Hepatocyte (in vitro differentiated cells): Measurements from ENCODE around the gene ABHD16B. TPM values are rescaled to one million over a fixed set of nuclear protein-coding genes. Genes with fewer than 3 reads are reported as not detected.

Source experiments
- DNase-seq: peaks from one replicate; pipeline ENCODE4 v3.0.0-alpha.2; 2016; ENCODE audit warnings: low spot score
- H2AFZ ChIP-seq: fragments of 200-600 bp; sonication (generic); 2 replicates; pipeline ENCODE4 v1.6.0; 2016; ENCODE audit warnings: antibody characterized with exemption, mild to moderate bottlenecking
- H3K27ac ChIP-seq: fragments of 200-600 bp; sonication (generic); 2 replicates; pipeline ENCODE4 v1.5.1; 2016; ENCODE audit warnings: mild to moderate bottlenecking
- H3K27me3 ChIP-seq: fragments of 200-600 bp; sonication (generic); 2 replicates; pipeline ENCODE4 v1.6.1; 2016
- H3K36me3 ChIP-seq: fragments of 200-600 bp; sonication (generic); replicated peaks from 2 replicates; pipeline ENCODE4 v1.5.1; 2016; ENCODE audit warnings: low read depth; ENCODE audit not compliant: insufficient read depth
- H3K4me1 ChIP-seq: fragments of 200-600 bp; sonication (generic); 2 replicates; pipeline ENCODE4 v1.5.1; 2016; ENCODE audit warnings: mild to moderate bottlenecking, moderate library complexity; ENCODE audit not compliant: insufficient read depth
- H3K4me2 ChIP-seq: fragments of 200-600 bp; sonication (generic); 2 replicates; pipeline ENCODE4 v1.6.0; 2016
- H3K4me3 ChIP-seq: fragments of 200-600 bp; sonication (generic); 2 replicates; pipeline ENCODE4 v1.5.1; 2016; ENCODE audit warnings: mild to moderate bottlenecking
- H3K79me2 ChIP-seq: fragments of 200-600 bp; sonication (generic); 2 replicates; pipeline ENCODE4 v1.6.0; 2017; ENCODE audit warnings: mild to moderate bottlenecking
- H3K9me2 ChIP-seq: fragments of 200-600 bp; sonication (generic); replicated peaks from 2 replicates; pipeline ENCODE4 v1.6.0; 2017; ENCODE audit warnings: mild to moderate bottlenecking; ENCODE audit not compliant: insufficient read depth
- H3K9me3 ChIP-seq: fragments of 200-600 bp; sonication (generic); 2 replicates; pipeline ENCODE4 v1.5.1; 2016; ENCODE audit warnings: low read depth, mild to moderate bottlenecking
- H4K20me1 ChIP-seq: fragments of 200-600 bp; sonication (generic); 2 replicates; pipeline ENCODE4 v1.6.0; 2016; ENCODE audit warnings: mild to moderate bottlenecking; ENCODE audit not compliant: insufficient read depth, poor library complexity, severe bottlenecking
- CTCF ChIP-seq: fragments of 200-600 bp; sonication (generic); IDR thresholded peaks from 2 replicates; pipeline ENCODE4 v1.5.1; 2016; ENCODE audit warnings: antibody characterized with exemption, mild to moderate bottlenecking; ENCODE audit not compliant: poor library complexity
- EZH2 ChIP-seq: fragments of 200-600 bp; sonication (generic); IDR thresholded peaks from 2 replicates; pipeline ENCODE4 v1.6.1; 2016; ENCODE audit warnings: antibody characterized with exemption, mild to moderate bottlenecking, borderline replicate concordance
- EZH2phosphoT487 ChIP-seq: fragments of 200-600 bp; sonication (generic); IDR thresholded peaks from one replicate; pipeline ENCODE4 v1.6.1; 2018; ENCODE audit warnings: antibody characterized with exemption, mild to moderate bottlenecking, low read depth, moderate library complexity; ENCODE audit not compliant: unreplicated experiment, severe bottlenecking
- WGBS: methylation state at CpG from one replicate; pipeline ENCODE4 v1.1.6; 2016; ENCODE audit warnings: low lambda C conversion rate; ENCODE audit errors: missing lambda C conversion rate; 5-methylcytosine and 5-hydroxymethylcytosine counted together
- polyA plus RNA-seq: library from polyadenylated mRNA; unstranded; fragments of >200 nt; fragmentation: Nextera tagmentation; extraction: Ambion mirVana; gene quantifications from 2 replicates; pipeline ENCODE4 v1.2.1, GENCODE V29; 2016
- total RNA-seq: library from RNA; depleted of rRNA; stranded (reverse); fragments of >200 nt; gene quantifications from 2 replicates; pipeline ENCODE4 v1.2.3, GENCODE V29; 2014

Gene ABHD16B
- total and polyA plus RNA-seq, 2 experiments from 2014 or later = 0.68 TPM; not detected in 1

GRCh38 chr20:63842258-63842657, 19.0 kb upstream of the ABHD16B start:
- Histone ChIP-seq H3K27ac (no peak overlapping the region), H3K27me3 (no peaks in the 10 kb centered on the region), H2AFZ (no peak overlapping the region), H3K79me2 (no peaks in the 10 kb centered on the region), H3K4me1 (peaks cover 16% of the 10 kb centered on the region), H3K36me3 (no peaks in the 10 kb centered on the region), H3K4me2 (no peak overlapping the region), H3K4me3 (no peak overlapping the region), H3K9me2 (no peaks in the 10 kb centered on the region), H4K20me1 (no peaks in the 10 kb centered on the region), H3K9me3 (no peaks in the 10 kb centered on the region)
- 95% methylated on average over 3 of the region's 9 CpGs for WGBS
- DNase-seq = no peak
- no peak for TF ChIP-seq EZH2
- TF ChIP-seq EZH2phosphoT487 = no peak
- no peak for TF ChIP-seq CTCF

GRCh38 chr20:63843222-63843621, 18.1 kb upstream of the ABHD16B start:
- no peak for DNase-seq
- TF ChIP-seq EZH2phosphoT487 = no peak
- no peak for TF ChIP-seq EZH2
- TF ChIP-seq CTCF = no peak
- H3K36me3 ChIP-seq = no peaks in the 10 kb centered on the region
- H3K9me2 ChIP-seq = no peaks in the 10 kb centered on the region
- H3K4me3 ChIP-seq = no peak overlapping the region
- H3K27ac ChIP-seq = no peak overlapping the region
- H3K9me3 ChIP-seq = no peaks in the 10 kb centered on the region
- no peak overlapping the region for H3K4me2 ChIP-seq
- H3K27me3 ChIP-seq = no peaks in the 10 kb centered on the region
- no peak overlapping the region for H2AFZ ChIP-seq
- peaks cover 19% of the 10 kb centered on the region for H3K4me1 ChIP-seq
- H3K79me2 ChIP-seq = no peaks in the 10 kb centered on the region
- H4K20me1 ChIP-seq = no peaks in the 10 kb centered on the region
- WGBS = 88% methylated on average over 12 of the region's 12 CpGs

GRCh38 chr20:63843778-63844177, 17.5 kb upstream of the ABHD16B start:
- no peak for TF ChIP-seq EZH2phosphoT487
- TF ChIP-seq EZH2 = no peak
- no peak for TF ChIP-seq CTCF
- H2AFZ ChIP-seq = no peak overlapping the region
- H3K4me3 ChIP-seq = no peak overlapping the region
- H3K4me1 ChIP-seq = peaks cover 19% of the 10 kb centered on the region
- DNase-seq = no peak
- WGBS = 77% methylated on average over 16 of the region's 16 CpGs
- no peak overlapping the region for H3K27ac ChIP-seq
- H4K20me1 ChIP-seq = no peaks in the 10 kb centered on the region
- no peaks in the 10 kb centered on the region for H3K79me2 ChIP-seq
- no peaks in the 10 kb centered on the region for H3K27me3 ChIP-seq
- H3K36me3 ChIP-seq = no peaks in the 10 kb centered on the region
- H3K9me3 ChIP-seq = no peaks in the 10 kb centered on the region
- no peak overlapping the region for H3K4me2 ChIP-seq
- H3K9me2 ChIP-seq = no peaks in the 10 kb centered on the region

- Histone ChIP-seq H3K79me2 (no peaks in the 10 kb centered on the region), H3K4me2 (no peak overlapping the region), H3K27me3 (no peaks in the 10 kb centered on the region), H2AFZ (no peak overlapping the region), H3K4me1 (peaks cover 19% of the 10 kb centered on the region), H3K9me3 (no peaks in the 10 kb centered on the region), H3K4me3 (no peak overlapping the region), H4K20me1 (no peaks in the 10 kb centered on the region), H3K9me2 (no peaks in the 10 kb centered on the region), H3K36me3 (no peaks in the 10 kb centered on the region), H3K27ac (no peak overlapping the region)
- TF ChIP-seq CTCF (no peak), EZH2 (no peak), EZH2phosphoT487 (no peak)
- WGBS = 85% methylated on average over 8 of the region's 9 CpGs
- no peak for DNase-seq
Measured at GRCh38 chr20:63844511-63844991, 16.7 kb upstream of the ABHD16B start.
